Renal cortical epithelial cell (primary cell): ENCODE measurements around the gene PXN. TPM values are rescaled to one million over a fixed set of nuclear protein-coding genes. Genes with fewer than 3 reads are reported as not detected.
A peak's percentile ranks its signal among the peaks of the same experiment; 100 is the strongest.
"Not testable (repeated sequence)": the region's sequence is repeated elsewhere in the genome, so short reads cannot be mapped to it uniquely, and the experiment has no call there.

ENCODE experiments used
- DNase-seq: peaks from one replicate; pipeline ENCODE4 v3.0.0-alpha.2; 2011; ENCODE audit warnings: low read depth
- total RNA-seq: library from RNA; depleted of rRNA; stranded (reverse); fragments of >200 nt; gene quantifications from 2 replicates; pipeline ENCODE4 v1.2.3, GENCODE V29; 2014

Gene PXN
- total RNA-seq, 1 donor from 2014 or later, result 63.1 TPM

DNA sequence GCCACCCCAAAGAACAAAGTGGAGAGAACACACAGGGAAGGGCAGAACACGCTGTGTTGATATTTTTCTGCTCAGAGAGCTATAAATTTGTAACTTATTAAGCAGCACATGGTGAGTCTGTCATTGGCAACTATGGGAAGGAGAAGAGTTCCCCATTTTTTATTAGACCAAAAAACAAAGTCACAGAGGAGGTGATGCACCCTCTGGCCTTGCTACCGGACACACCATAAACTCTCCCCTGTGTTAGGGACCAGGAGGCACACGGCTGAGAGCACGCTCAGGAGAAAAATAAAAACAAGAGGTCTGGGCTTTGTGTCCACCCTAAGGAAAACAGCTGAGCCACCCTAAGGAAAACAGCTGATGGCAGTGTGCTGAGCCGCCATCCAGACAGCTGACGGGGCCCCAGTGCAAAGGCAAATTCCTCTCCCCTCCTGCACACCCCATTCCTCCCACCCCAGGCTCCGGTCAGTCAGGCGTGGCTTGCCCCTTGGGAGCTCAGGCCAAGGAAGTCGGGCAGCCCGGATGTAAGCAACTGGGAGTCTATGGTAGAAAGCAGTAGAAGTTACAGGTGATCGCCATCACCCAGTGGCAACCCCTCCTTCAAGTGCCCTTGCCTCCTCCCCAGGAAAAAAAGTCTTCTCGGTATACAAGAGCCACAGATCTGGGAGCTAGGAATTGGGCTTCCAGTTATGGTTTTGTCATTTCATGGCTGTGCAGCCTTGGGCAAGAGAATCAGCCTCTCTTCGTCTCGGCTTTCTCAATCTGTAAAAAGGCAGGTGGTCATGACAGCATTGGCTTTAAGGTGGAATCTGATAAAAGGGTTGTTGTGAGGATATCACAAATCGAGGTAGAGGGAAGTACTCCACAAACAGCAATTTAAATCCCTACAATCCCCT is 2.4 kb downstream of the PXN start:
- DNase-seq, result no peak

DNA sequence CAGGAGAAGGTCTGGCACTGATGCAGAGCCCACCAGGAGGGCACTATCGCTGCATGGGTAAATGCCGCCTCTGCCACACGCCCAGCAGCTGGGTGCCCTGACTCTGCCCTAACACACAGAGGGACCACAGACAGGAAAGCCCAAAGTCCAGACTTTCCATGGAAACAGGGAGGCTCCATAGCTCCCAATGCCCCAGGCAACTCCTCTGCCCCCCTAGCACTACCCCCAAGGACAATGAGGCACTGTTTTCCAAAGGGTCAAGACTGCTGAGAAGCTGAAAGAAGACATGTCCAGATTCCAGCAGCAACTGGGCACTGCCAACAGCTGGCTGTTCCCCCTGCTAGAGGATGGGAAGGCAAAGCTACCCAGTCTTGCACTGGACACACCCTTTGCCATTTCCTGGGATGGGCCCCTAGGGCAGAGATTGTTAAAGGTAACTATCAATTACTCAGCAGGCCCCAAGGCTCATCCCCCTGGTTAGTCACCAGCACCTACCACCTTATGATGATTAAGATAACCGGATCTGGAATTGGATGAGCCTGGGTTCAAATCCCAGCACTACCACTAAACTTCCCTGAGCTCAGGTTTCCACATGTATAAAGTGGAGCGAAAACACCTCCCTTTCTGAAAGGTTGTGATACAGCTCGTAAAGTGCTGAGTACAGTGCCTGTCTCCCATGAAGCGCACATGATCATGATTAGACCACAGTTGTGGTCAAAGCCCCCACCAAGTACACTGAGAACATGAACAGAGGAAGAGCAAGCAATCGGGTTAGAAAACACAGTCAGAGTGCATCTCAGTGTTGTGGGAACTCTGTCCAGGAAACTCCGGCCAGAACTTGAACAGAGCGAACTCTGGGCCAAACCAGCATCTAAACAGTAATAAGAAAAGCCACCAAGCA is 3.3 kb downstream of the PXN start:
- DNase-seq, result peak; percentile 83

GRCh38 chr12:120260607-120261006 is 4.9 kb downstream of the PXN start:
- DNase-seq, result no peak

DNA sequence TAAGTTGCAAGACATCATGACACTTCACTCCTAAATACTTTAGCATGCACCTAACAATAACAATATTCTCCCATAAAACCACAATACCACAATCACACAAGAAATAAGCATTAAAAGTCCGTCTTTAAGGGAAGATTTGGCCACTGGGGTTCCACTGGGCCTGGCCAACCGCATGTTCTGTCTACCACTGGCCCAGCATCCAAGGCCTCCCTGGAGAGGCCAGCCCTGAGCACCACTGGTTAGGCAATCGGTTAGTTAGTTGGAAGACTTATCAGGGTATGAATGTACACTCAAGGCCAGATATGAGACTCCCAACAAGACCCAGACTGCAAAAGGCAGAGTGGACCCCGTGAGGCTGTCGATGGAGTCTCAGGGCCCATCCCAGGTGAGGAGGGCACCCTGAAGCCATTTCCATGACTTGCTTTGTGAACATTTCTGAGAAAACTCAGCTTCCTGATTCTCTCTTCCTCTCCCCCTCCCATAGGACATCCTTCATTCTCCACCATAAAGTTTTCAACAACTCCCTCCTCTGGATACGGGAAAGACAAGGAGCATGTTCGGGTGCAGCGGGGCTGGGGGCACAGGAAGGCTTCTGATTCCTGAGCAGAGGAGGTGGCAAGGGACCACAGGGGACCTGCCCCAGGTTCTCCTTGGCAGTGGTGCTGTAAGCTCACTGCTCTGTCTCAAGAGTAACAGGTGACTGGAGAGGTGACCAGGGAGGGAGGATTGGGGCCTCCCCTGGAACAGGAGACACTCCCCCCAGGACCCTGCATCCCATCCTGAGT is 5.9 kb downstream of the PXN start:
- no peak for DNase-seq

GRCh38 chr12:120258323-120258896 is 7.1 kb downstream of the PXN start:
- DNase-seq, result no peak

DNA sequence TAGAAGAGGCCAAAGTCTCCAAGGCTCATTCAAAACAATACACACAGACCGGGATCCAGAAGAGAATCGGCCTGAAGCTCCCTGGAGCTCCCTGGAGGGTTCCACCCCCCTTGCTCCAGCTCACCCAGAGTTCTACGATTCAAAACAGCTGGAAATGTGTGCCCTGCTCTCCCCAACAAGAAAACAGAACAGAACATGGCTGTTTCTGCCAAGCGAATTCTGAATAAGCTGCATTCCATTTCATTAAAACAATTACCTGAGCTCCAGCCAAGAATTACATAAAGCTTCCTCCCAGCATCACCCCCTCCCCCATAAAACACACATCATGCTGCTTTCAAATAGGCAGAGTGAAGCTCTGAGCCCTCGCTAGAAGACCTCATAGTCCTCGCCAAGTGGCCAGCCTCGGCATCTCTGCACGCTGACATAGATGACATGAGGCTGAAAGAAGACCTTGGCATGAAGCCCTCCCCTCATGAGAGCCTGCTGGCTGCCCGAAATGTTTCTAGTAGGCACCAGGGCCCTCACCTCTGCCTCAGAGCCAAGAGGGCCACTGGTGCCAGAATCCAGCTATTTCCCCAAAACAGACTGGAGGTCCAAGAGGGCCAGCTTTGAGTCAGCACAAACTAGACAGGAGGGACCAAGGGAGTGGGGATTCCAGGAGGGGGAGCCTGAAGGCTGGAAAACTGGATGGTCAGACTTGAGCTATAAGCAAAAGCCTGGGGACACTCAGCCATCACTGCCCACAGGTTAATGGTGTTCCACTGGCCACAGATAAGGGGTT is 8.3 kb downstream of the PXN start:
- DNase-seq, result peak; percentile 85

DNA sequence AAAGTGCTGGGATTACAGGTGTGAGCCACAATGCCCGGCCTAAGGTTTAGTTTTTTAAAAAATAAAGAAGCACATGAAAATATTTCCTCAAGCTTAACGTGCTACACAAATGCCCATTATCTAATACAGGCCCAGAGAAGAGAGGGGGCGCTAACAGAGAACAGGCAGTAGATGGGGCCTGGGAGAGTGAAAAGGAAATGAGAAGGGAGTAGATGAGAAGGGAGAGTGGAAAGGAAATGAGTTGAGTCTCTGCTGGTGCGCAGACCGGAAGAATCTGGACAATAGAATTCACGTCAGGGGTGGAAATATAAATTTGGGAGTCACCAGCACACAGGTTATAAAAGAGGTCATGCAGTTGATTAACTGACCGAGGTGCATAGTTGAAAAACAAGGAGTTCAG is 10.7 kb downstream of the PXN start:
- DNase-seq, result no peak

- DNase-seq, result not testable (repeated sequence)
Observed at GRCh38 chr12:120253313-120253712, 12.2 kb downstream of the PXN start.

GRCh38 chr12:120252071-120252906 is 13.2 kb downstream of the PXN start:
- DNase-seq, result no peak

- not testable (repeated sequence) for DNase-seq
Observed at GRCh38 chr12:120251364-120252070, 14.0 kb downstream of the PXN start.

- no peak for DNase-seq
Observed at GRCh38 chr12:120249875-120250795, 15.4 kb downstream of the PXN start.

DNA sequence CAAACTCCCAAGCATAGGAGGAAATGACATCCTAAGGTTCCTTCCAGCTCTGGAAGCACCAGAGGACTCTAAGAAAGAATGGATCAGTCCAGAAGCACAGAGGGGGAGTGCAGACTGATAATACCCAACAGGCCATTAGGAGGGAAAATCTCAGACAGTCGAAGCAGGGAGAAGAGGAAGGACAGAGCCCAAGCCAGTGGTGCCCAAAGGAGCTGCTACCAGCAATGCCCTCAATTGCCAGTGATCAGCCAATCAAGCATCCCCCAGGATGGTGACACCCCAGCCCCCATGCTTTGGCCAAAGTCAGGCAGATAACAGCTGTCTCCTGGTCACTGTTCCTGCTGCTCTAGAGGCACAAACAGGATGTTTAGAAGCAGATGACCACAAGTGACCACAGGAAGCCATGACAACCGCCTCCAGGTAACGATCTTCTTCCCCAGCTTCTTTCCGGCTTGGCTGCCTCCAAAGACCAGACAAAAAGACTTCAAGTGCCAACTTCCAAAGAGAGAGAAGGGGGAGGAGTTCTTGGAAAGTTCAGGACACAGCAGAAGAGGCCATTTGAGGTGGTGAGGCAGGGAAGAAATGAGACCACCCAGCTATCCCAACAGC is 16.2 kb downstream of the PXN start:
- DNase-seq, result no peak

- no peak for DNase-seq
Observed at GRCh38 chr12:120247621-120248030, 17.9 kb downstream of the PXN start.

GRCh38 chr12:120247183-120247582 is 18.3 kb downstream of the PXN start:
- no peak for DNase-seq

- DNase-seq, result not testable (repeated sequence)
Observed at GRCh38 chr12:120246705-120247104, 18.8 kb downstream of the PXN start.

DNA sequence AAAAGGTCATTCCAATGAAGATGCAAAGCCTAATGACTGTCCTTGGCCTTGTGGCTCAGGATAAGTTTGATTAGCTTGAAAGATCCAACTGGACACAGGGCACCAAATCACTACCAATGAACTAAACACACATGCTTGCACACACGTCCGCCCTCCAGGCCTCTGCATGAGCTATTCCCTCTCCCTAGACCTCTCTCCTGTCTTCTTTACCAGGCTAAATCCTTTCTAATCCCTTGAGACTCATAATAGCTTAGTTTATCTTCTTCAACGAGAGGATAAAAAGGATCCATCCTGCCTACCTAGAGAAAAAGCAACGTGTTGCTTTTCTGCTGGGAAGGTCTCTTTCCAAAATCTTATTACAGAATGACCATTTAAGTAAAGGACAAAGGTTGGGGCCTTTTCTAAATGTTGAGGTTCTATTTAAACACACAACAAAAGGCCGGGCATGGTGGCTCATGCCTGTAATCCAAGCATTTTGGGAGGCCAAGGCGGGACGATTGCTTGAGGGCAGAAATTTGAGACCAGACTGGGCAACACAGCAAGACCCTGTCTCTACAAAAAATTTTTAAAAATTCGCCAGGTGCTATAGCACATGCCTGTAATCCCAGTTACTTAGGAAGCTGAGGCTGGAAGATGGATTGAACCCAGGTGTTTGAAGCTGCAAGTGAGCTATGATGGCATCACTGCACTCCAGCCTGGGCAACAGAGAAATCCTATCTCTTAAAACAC is 22.4 kb downstream of the PXN start:
- no peak for DNase-seq

GRCh38 chr12:120242275-120242799 is 23.2 kb downstream of the PXN start:
- no peak for DNase-seq
